HEK293 (cell line): Measurements from ENCODE around the gene TMEM183A.

ENCODE experiments used
- CTCF ChIA-PET: fragments of 350-600 bp; formaldehyde crosslinking; extraction: SDS; loops from one replicate; lab custom pipeline; 2021; ENCODE audit warnings: antibody characterized with exemption; lab: Yijun Ruan, JAX
- POLR2A ChIA-PET: fragments of 300-600 bp; formaldehyde crosslinking; extraction: SDS; loops from one replicate; lab custom pipeline; 2020; ENCODE audit warnings: antibody characterized with exemption, inconsistent platforms; lab: Yijun Ruan, JAX
- H3K27ac ChIP-seq: fragments of 200-500 bp; sonication (Bioruptor generic); 2 replicates; pipeline ENCODE4 v1.5.1; 2014; ENCODE audit warnings: low read depth, low read length, control low read depth, inconsistent platforms; ENCODE audit errors: extremely low read depth
- H3K36me3 ChIP-seq, 2 experiments: fragments of 200-500 bp in 1 of 2; sonication (Bioruptor generic) in 1 of 2; 1 replicate in 1 of 2; 2 replicates in 1 of 2; pipeline ENCODE4 v1.5.1; 2014 to 2017; ENCODE audit warnings: inconsistent platforms in 2 of 2, low read length in 2 of 2; ENCODE audit not compliant: control insufficient read depth in 2 of 2, insufficient read depth in 1 of 2
- H3K4me1 ChIP-seq: fragments of 200-500 bp; sonication (Bioruptor generic); 2 replicates; pipeline ENCODE4 v1.5.1; 2014; ENCODE audit warnings: mild to moderate bottlenecking, low read length, inconsistent platforms; ENCODE audit not compliant: control insufficient read depth, insufficient read depth
- H3K4me3 ChIP-seq: 2 replicates; pipeline ENCODE4 v1.5.1; 2011; ENCODE audit warnings: low read depth, mild to moderate bottlenecking, control low read depth, low read length, moderate library complexity
- H3K9me3 ChIP-seq: fragments of 200-500 bp; sonication (Bioruptor generic); 2 replicates; pipeline ENCODE4 v1.5.1; 2014; ENCODE audit warnings: low read depth, low read length, inconsistent platforms; ENCODE audit not compliant: control insufficient read depth, insufficient read depth
- BCL11B ChIP-seq: fragments of 450-650 bp; formaldehyde crosslinking; IDR thresholded peaks from 2 replicates; pipeline ENCODE4 v1.5.1; 2016; ENCODE audit warnings: low read depth, missing biosample characterization, missing genetic modification characterization
- IKZF3 ChIP-seq: fragments of 450-650 bp; IDR thresholded peaks from 2 replicates; pipeline ENCODE4 v1.5.0; 2018; ENCODE audit warnings: missing biosample characterization, mild to moderate bottlenecking, missing genetic modification characterization, moderate library complexity
- KLF10 ChIP-seq: fragments of 450-650 bp; IDR thresholded peaks from 2 replicates; pipeline ENCODE4 v1.5.1; 2018; ENCODE audit warnings: missing biosample characterization, mild to moderate bottlenecking, missing genetic modification characterization
- KLF9 ChIP-seq: fragments of 450-650 bp; formaldehyde crosslinking; IDR thresholded peaks from 2 replicates; pipeline ENCODE4 v1.5.1; 2016; ENCODE audit warnings: missing biosample characterization, missing genetic modification characterization, low read depth
- TCF7L2 ChIP-seq: IDR thresholded peaks from 2 replicates; pipeline ENCODE4 v1.6.1; 2011; ENCODE audit warnings: low read depth, mild to moderate bottlenecking, inconsistent platforms, low read length, moderate library complexity, borderline replicate concordance
- ZBTB17 ChIP-seq: fragments of 450-650 bp; formaldehyde crosslinking; IDR thresholded peaks from 2 replicates; pipeline ENCODE4 v1.5.1; 2016; ENCODE audit warnings: missing biosample characterization, missing genetic modification characterization
- ZIC2 ChIP-seq: fragments of 450-650 bp; formaldehyde crosslinking; IDR thresholded peaks from 2 replicates; pipeline ENCODE4 v1.5.1; 2016; ENCODE audit warnings: missing biosample characterization, missing genetic modification characterization
- ZNF157 ChIP-seq: fragments of 450-650 bp; formaldehyde crosslinking; IDR thresholded peaks from 2 replicates; pipeline ENCODE4 v1.5.1; 2016; ENCODE audit warnings: missing biosample characterization, missing genetic modification characterization
- ZNF174 ChIP-seq: fragments of 450-650 bp; formaldehyde crosslinking; IDR thresholded peaks from 2 replicates; pipeline ENCODE4 v1.5.0; 2017; ENCODE audit warnings: missing biosample characterization, mild to moderate bottlenecking, missing genetic modification characterization
- ZNF223 ChIP-seq: fragments of 450-650 bp; formaldehyde crosslinking; IDR thresholded peaks from 2 replicates; pipeline ENCODE4 v1.5.1; 2016; ENCODE audit warnings: missing biosample characterization, missing genetic modification characterization
- ZNF24 ChIP-seq: fragments of 450-650 bp; formaldehyde crosslinking; IDR thresholded peaks from 2 replicates; pipeline ENCODE4 v1.5.1; 2016; ENCODE audit warnings: missing biosample characterization, missing genetic modification characterization
- ZNF391 ChIP-seq: fragments of 450-650 bp; formaldehyde crosslinking; IDR thresholded peaks from 2 replicates; pipeline ENCODE4 v1.5.1; 2016; ENCODE audit warnings: low read depth, missing biosample characterization, missing genetic modification characterization, borderline replicate concordance
- ZNF404 ChIP-seq: fragments of 450-650 bp; formaldehyde crosslinking; IDR thresholded peaks from 2 replicates; pipeline ENCODE4 v1.5.1; 2017; ENCODE audit warnings: missing biosample characterization, missing genetic modification characterization
- ZNF423 ChIP-seq: fragments of 450-650 bp; formaldehyde crosslinking; IDR thresholded peaks from 2 replicates; pipeline ENCODE4 v1.5.1; 2016; ENCODE audit warnings: missing biosample characterization, missing genetic modification characterization
- ZNF488 ChIP-seq: fragments of 450-650 bp; formaldehyde crosslinking; IDR thresholded peaks from 2 replicates; pipeline ENCODE4 v1.5.1; 2016; ENCODE audit warnings: missing biosample characterization, missing genetic modification characterization
- ZNF548 ChIP-seq: fragments of 450-650 bp; formaldehyde crosslinking; IDR thresholded peaks from 2 replicates; pipeline ENCODE4 v1.5.1; 2016; ENCODE audit warnings: missing biosample characterization, missing genetic modification characterization
- ZNF707 ChIP-seq: fragments of 450-650 bp; formaldehyde crosslinking; IDR thresholded peaks from 2 replicates; pipeline ENCODE4 v1.5.1; 2016; ENCODE audit warnings: missing biosample characterization, missing genetic modification characterization
- ZNF76 ChIP-seq: fragments of 450-650 bp; formaldehyde crosslinking; IDR thresholded peaks from 2 replicates; pipeline ENCODE4; 2016; ENCODE audit warnings: low read depth, missing biosample characterization, missing genetic modification characterization, borderline replicate concordance
- ZNF837 ChIP-seq: fragments of 450-650 bp; formaldehyde crosslinking; IDR thresholded peaks from 2 replicates; pipeline ENCODE4 v1.5.1; 2016; ENCODE audit warnings: missing biosample characterization, missing genetic modification characterization
- TF ChIP-seq, protein P1 (sequence below): fragments of 450-650 bp; formaldehyde crosslinking; optimal IDR thresholded peaks from 2 replicates; pipeline ENCODE3; 2016; ENCODE audit warnings: missing biosample characterization, mild to moderate bottlenecking, missing genetic modification characterization
- TF ChIP-seq, protein P2 (sequence below): fragments of 450-650 bp; formaldehyde crosslinking; IDR thresholded peaks from 2 replicates; pipeline ENCODE4 v1.5.1; 2016; ENCODE audit warnings: missing biosample characterization, missing genetic modification characterization
- TF ChIP-seq, protein P3 (sequence below): fragments of 450-650 bp; formaldehyde crosslinking; conservative IDR thresholded peaks from 2 replicates; pipeline ENCODE4 v1.5.1; 2016; ENCODE audit warnings: low read depth, missing biosample characterization, missing genetic modification characterization
- TF ChIP-seq, protein P4 (sequence below): fragments of 450-650 bp; formaldehyde crosslinking; IDR thresholded peaks from 2 replicates; pipeline ENCODE4 v1.5.1; 2017; ENCODE audit warnings: missing biosample characterization, missing genetic modification characterization

TMEM183A gene

DNA sequence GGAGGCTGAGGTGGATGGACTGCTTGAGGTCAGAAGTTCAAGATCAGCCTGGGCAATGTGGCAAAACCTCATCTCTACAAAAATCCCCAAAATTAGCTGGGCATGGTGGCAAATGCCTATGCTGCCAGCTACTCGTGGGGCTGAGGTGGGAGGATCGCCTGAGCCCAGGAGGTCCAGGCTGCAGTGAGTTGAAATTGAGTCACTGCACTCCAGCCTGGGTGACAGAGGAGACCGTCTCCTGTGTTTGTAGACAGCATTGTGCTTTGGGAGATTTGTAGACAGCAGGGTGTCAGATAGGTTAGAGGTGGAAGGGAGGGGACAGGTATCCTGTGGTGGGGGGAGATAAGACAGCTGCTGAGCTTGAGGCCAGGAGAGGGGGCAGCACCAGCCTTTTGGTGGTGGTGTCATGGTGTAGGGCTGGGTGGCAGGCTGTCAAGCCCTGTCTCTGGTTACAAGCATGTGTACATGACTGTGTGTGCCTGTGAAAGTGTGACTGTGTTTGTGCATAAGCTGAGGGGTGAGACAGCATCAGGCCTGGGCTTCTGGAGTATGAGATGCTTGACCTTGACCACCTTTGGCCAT, 34.3 kb downstream of the TMEM183A start:
- H3K27ac ChIP-seq, result no peak overlapping the region
- POLR2A ChIA-PET, result interaction anchor here (2.7 kb wide), 1 partner anchor 227 kb away, joined by 16 read pairs; no protein-coding TSS in a partner anchor

GRCh38 chr1:203043830-203044545, 36.8 kb downstream of the TMEM183A start:
- Histone ChIP-seq H3K4me3 (no peak overlapping the region), H3K4me1 (peaks cover 2% of the 10 kb centered on the region; the same call in 1 of the 2 replicates)
- POLR2A ChIA-PET, result no interaction called here
- no peak for TF ChIP-seq ZNF76 (tag by site-specific recombination)
- no peak for TF ChIP-seq ZNF157 (tag by site-specific recombination)
- TF ChIP-seq, protein P1, sequence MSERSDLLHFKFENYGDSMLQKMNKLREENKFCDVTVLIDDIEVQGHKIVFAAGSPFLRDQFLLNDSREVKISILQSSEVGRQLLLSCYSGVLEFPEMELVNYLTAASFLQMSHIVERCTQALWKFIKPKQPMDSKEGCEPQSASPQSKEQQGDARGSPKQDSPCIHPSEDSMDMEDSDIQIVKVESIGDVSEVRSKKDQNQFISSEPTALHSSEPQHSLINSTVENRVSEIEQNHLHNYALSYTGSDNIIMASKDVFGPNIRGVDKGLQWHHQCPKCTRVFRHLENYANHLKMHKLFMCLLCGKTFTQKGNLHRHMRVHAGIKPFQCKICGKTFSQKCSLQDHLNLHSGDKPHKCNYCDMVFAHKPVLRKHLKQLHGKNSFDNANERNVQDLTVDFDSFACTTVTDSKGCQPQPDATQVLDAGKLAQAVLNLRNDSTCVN (tag by site-specific recombination), result no peak
- TF ChIP-seq ZBTB17 (tag by site-specific recombination), result no peak
- TF ChIP-seq ZNF391, result no peak
- no peak for TF ChIP-seq KLF10 (tag by site-specific recombination)
- no peak for TF ChIP-seq BCL11B (tag by site-specific recombination)
- no peak for TF ChIP-seq IKZF3 (tag by site-specific recombination)
- TF ChIP-seq KLF9 (tag by site-specific recombination), result no peak
- TF ChIP-seq, protein P2, sequence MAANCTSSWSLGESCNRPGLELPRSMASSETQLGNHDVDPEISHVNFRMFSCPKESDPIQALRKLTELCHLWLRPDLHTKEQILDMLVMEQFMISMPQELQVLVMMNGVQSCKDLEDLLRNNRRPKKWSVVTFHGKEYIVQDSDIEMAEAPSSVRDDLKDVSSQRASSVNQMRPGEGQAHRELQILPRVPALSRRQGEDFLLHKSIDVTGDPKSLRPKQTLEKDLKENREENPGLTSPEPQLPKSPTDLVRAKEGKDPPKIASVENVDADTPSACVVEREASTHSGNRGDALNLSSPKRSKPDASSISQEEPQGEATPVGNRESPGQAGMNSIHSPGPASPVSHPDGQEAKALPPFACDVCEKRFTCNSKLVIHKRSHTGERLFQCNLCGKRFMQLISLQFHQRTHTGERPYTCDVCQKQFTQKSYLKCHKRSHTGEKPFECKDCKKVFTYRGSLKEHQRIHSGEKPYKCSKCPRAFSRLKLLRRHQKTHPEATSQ, result no peak
- TF ChIP-seq ZNF174 (tag by site-specific recombination), result no peak
- no peak for TF ChIP-seq ZNF707 (tag by site-specific recombination)
- no peak for TF ChIP-seq ZNF423
- TF ChIP-seq ZNF24, result no peak
- TF ChIP-seq ZNF548, result no peak
- TF ChIP-seq ZNF404 (tag by site-specific recombination), result no peak
- no peak for TF ChIP-seq ZNF837 (tag by site-specific recombination)
- no peak for TF ChIP-seq TCF7L2
- TF ChIP-seq, protein P3, sequence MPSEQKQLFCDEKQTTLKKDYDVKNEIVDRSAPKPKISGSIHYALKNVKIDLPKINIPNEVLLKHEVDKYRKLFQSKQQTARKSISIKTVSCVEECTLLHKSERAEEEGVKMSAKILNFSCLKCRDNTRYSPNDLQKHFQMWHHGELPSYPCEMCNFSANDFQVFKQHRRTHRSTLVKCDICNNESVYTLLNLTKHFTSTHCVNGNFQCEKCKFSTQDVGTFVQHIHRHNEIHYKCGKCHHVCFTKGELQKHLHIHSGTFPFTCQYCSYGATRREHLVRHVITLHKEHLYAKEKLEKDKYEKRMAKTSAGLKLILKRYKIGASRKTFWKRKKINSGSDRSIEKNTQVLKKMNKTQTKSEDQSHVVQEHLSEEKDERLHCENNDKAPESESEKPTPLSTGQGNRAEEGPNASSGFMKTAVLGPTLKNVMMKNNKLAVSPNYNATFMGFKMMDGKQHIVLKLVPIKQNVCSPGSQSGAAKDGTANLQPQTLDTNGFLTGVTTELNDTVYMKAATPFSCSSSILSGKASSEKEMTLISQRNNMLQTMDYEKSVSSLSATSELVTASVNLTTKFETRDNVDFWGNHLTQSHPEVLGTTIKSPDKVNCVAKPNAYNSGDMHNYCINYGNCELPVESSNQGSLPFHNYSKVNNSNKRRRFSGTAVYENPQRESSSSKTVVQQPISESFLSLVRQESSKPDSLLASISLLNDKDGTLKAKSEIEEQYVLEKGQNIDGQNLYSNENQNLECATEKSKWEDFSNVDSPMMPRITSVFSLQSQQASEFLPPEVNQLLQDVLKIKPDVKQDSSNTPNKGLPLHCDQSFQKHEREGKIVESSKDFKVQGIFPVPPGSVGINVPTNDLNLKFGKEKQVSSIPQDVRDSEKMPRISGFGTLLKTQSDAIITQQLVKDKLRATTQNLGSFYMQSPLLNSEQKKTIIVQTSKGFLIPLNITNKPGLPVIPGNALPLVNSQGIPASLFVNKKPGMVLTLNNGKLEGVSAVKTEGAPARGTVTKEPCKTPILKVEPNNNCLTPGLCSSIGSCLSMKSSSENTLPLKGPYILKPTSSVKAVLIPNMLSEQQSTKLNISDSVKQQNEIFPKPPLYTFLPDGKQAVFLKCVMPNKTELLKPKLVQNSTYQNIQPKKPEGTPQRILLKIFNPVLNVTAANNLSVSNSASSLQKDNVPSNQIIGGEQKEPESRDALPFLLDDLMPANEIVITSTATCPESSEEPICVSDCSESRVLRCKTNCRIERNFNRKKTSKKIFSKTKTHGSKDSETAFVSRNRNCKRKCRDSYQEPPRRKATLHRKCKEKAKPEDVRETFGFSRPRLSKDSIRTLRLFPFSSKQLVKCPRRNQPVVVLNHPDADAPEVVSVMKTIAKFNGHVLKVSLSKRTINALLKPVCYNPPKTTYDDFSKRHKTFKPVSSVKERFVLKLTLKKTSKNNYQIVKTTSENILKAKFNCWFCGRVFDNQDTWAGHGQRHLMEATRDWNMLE (tag by site-specific recombination), result no peak
- TF ChIP-seq, all 188 proteins: peak for 0
- Histone ChIP-seq H3K9me3 (no peaks in the 10 kb centered on the region), H3K27ac (no peak overlapping the region), H3K36me3 (no peaks in the 10 kb centered on the region)
- CTCF ChIA-PET, result interaction anchor here (0.7 to 23.3 kb wide), 5 partner anchors 10 to 223 kb away, joined by 3 to 526 read pairs (median 169); partner anchors contain the start of gene PPFIA4

More for the DNA sequence above, 34.3 kb downstream of the TMEM183A start:
- Histone ChIP-seq H3K9me3 (no peaks in the 10 kb centered on the region), H3K36me3 (no peaks in the 10 kb centered on the region), H3K4me3 (no peak overlapping the region), H3K4me1 (no peaks in the 10 kb centered on the region; the same call in 1 of the 2 replicates)
- CTCF ChIA-PET, result interaction anchor here (0.6 to 23.3 kb wide), 17 partner anchors 12 to 427 kb away, joined by 3 to 526 read pairs (median 18); partner anchors contain the start of genes ADORA1 and PPFIA4
- TF ChIP-seq, protein P4, sequence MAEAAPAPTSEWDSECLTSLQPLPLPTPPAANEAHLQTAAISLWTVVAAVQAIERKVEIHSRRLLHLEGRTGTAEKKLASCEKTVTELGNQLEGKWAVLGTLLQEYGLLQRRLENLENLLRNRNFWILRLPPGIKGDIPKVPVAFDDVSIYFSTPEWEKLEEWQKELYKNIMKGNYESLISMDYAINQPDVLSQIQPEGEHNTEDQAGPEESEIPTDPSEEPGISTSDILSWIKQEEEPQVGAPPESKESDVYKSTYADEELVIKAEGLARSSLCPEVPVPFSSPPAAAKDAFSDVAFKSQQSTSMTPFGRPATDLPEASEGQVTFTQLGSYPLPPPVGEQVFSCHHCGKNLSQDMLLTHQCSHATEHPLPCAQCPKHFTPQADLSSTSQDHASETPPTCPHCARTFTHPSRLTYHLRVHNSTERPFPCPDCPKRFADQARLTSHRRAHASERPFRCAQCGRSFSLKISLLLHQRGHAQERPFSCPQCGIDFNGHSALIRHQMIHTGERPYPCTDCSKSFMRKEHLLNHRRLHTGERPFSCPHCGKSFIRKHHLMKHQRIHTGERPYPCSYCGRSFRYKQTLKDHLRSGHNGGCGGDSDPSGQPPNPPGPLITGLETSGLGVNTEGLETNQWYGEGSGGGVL (tag by site-specific recombination), result peak; percentile 73
- TF ChIP-seq ZIC2 (tag by site-specific recombination), result peak; percentile 81
- no peak for TF ChIP-seq ZNF223 (tag by site-specific recombination)
- no peak for TF ChIP-seq ZNF488 (tag by site-specific recombination)
